Activated naive CD4-positive, alpha-beta T cell treated with anti-CD3 and anti-CD28 coated beads, Interleukin-2, amount 10 ng/mL, durations not matched to agents 7 days and 5 days (primary cell): Measurements from ENCODE around the gene VANGL2.

Experiments used
- CTCF ChIA-PET: fragments of 350-600 bp; sonication (Branson Sonifier 250); formaldehyde crosslinking; loops from one replicate; lab custom pipeline; 2021; ENCODE audit warnings: antibody characterized with exemption; lab: Charles Lee
- DNase-seq: peaks from one replicate; pipeline ENCODE4 v3.0.0-alpha.2; 2020
- H3K27ac Mint-ChIP-seq: one replicate; pipeline ENCODE4 v1.8.0; 2021; ENCODE audit warnings: mild to moderate bottlenecking, moderate library complexity, mixed read lengths
- H3K27me3 Mint-ChIP-seq: one replicate; pipeline ENCODE4 v1.8.0; 2021; ENCODE audit warnings: mild to moderate bottlenecking, mixed read lengths
- H3K36me3 Mint-ChIP-seq: one replicate; pipeline ENCODE4 v1.8.0; 2021; ENCODE audit warnings: mixed read lengths
- H3K4me1 Mint-ChIP-seq: one replicate; pipeline ENCODE4 v1.8.0; 2021; ENCODE audit warnings: mixed read lengths
- H3K4me3 Mint-ChIP-seq: one replicate; pipeline ENCODE4 v1.8.0; 2021; ENCODE audit warnings: mild to moderate bottlenecking, moderate library complexity, mixed read lengths
- H3K9me3 Mint-ChIP-seq: one replicate; pipeline ENCODE4 v1.8.0; 2021; ENCODE audit warnings: mixed read lengths

The VANGL2 gene

DNA sequence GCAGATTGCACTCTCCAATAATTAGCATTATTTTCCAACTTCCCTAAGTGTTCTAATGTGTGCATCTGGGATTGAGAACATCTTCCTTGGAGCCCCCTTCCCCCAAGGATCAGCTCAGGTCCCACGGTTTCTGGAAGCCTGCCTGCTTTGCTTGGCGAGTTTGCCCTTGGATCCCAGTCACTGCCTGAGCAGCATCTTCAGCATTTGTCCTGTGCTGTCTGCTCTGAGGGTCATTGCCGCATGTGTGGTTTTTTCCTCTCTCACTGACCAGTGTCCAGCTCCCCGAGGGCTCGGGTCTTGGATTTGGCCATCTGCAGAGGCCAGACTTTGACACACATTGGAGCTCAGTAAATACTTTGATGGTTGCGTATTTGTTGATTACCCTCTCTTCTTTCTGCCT lies 18.1 kb downstream of the VANGL2 start:
- H3K4me1 Mint-ChIP-seq, result no peaks in the 10 kb centered on the region

DNA sequence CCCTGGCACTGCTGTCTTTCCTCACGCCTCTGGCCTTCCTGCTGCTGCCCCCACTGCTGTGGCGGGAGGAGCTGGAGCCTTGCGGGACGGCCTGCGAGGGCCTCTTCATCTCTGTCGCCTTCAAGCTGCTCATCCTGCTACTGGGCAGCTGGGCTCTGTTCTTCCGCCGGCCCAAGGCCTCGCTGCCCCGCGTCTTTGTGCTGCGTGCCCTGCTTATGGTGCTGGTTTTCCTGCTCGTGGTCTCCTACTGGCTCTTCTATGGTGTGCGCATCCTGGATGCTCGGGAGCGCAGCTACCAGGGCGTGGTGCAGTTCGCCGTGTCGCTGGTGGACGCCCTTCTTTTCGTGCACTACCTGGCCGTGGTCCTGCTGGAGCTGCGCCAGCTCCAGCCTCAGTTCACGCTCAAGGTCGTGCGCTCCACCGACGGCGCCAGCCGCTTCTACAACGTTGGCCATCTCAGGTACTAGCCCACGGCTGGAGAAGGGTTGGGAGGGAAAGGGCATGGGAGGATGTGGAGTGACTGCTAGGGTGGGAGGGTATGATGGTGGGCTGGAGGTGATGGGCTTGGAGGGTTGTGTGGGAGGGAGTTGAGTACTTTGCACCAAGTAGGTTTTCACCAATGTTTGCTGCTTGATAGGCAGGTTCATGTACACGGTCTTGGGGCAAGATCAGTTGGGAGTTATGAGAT lies 18.9 kb downstream of the VANGL2 start:
- H3K27me3 Mint-ChIP-seq, result peaks cover 52% of the 10 kb centered on the region
- CTCF ChIA-PET, result no interaction called here
- no peak overlapping the region for H3K4me3 Mint-ChIP-seq
- no peaks in the 10 kb centered on the region for H3K36me3 Mint-ChIP-seq
- no peaks in the 10 kb centered on the region for H3K4me1 Mint-ChIP-seq
- H3K9me3 Mint-ChIP-seq, result no peaks in the 10 kb centered on the region
- no peak for DNase-seq
- H3K27ac Mint-ChIP-seq, result no peak overlapping the region

More for the DNA sequence above, 18.1 kb downstream of the VANGL2 start:
- peaks cover 58% of the 10 kb centered on the region for H3K27me3 Mint-ChIP-seq
- H3K9me3 Mint-ChIP-seq, result no peaks in the 10 kb centered on the region
- DNase-seq, result no peak
- CTCF ChIA-PET, result no interaction called here
- no peak overlapping the region for H3K4me3 Mint-ChIP-seq
- H3K36me3 Mint-ChIP-seq, result no peaks in the 10 kb centered on the region
- H3K27ac Mint-ChIP-seq, result no peak overlapping the region

DNA sequence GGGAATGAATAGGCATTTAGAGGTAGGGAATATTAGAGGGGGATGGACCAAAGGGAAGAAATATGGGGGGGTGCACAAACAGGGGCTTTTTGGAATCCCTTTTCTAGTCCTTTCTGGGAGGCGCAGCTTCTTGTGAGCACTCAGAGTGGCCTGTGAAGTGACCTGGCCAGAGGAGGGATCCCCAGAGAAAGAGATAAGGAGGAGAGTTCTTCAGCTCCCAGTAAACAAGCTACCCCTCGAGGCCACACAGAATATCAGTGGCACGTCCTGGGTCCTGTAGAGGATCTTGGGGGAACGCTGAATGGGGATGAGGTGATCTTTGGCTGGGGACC lies 19.4 kb downstream of the VANGL2 start:
- Mint-ChIP-seq H3K36me3 (no peaks in the 10 kb centered on the region), H3K4me1 (no peaks in the 10 kb centered on the region), H3K9me3 (no peaks in the 10 kb centered on the region), H3K27ac (no peak overlapping the region), H3K4me3 (no peak overlapping the region), H3K27me3 (peaks cover 53% of the 10 kb centered on the region)
- CTCF ChIA-PET, result no interaction called here
- DNase-seq, result no peak

DNA sequence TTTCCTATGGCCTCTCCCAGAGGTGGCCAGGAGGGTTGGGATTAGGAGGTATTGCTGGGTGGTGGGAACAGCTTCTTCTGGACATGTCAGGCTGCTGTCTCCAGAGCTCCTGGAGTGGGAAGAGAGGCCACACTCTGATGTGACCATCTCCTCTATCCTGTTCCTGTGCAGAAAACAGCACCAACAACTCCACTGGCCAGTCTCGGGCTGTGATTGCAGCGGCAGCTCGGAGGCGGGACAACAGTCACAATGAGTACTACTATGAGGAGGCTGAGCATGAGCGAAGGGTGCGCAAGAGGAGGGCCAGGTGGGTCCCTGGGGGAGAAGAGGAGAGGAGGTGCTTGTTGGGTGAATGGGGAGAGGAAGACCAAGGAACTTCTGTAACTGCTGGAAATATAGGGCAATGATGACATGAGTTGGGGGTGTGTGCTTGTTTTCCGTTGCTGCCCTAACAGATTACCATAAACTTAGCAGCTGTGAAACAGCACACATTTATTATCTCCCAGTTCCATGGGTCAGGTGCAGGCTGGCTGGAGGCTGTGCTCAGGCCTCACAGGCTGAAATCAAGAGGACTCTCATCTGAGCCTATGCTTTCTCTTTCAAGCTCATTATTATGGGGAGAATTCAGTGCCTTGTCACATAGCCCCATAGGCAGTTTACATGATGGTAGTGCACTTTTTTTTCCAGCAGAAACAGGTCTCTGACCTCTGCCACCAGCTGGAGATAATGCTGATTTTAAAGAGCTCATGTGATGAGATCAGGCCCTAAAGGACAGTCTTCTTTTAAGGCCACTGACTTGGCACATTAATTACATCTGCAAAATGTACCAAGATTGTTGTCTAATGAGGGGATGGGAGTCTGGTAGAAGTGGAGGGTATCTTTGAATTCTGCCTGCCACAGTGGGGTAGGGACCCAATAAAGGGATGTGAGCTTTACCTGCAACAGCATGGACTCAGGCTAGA lies 20.8 kb downstream of the VANGL2 start:
- no peaks in the 10 kb centered on the region for H3K36me3 Mint-ChIP-seq
- CTCF ChIA-PET, result interaction anchor here (1.7 kb wide), 1 partner anchor 188 kb away, joined by 4 read pairs; no protein-coding TSS in a partner anchor
- H3K9me3 Mint-ChIP-seq, result no peaks in the 10 kb centered on the region
- no peak overlapping the region for H3K4me3 Mint-ChIP-seq
- H3K27ac Mint-ChIP-seq, result no peak overlapping the region
- no peaks in the 10 kb centered on the region for H3K4me1 Mint-ChIP-seq
- H3K27me3 Mint-ChIP-seq, result peaks cover 50% of the 10 kb centered on the region
- DNase-seq, result no peak

DNA sequence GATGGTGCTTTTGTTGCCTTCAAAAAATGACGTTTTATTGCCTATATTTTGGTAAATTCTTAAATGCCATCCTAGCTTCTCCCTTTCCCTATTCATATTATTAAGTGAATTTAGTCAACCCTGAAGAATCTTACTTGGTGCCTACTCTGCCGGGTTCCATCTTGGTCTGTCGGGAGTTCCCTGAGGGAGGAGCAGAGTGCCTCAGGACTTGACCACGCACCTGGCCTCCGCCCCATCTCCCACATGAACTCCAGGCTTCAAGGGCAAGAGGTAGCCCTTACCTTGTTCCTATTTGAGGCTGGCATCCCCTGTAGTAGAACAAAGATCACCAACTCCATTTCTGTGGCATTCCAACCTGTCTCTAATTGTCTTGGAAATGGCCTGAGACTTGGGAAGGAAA lies 21.5 kb downstream of the VANGL2 start:
- H3K4me1 Mint-ChIP-seq, result peaks cover 2% of the 10 kb centered on the region
- no peak overlapping the region for H3K4me3 Mint-ChIP-seq
- no peak overlapping the region for H3K27ac Mint-ChIP-seq
- no peaks in the 10 kb centered on the region for H3K9me3 Mint-ChIP-seq
- H3K27me3 Mint-ChIP-seq, result peaks cover 42% of the 10 kb centered on the region
- H3K36me3 Mint-ChIP-seq, result no peaks in the 10 kb centered on the region
- CTCF ChIA-PET, result interaction anchor here (1.7 kb wide), 1 partner anchor 187 kb away, joined by 4 read pairs; no protein-coding TSS in a partner anchor
- DNase-seq, result no peak

DNA sequence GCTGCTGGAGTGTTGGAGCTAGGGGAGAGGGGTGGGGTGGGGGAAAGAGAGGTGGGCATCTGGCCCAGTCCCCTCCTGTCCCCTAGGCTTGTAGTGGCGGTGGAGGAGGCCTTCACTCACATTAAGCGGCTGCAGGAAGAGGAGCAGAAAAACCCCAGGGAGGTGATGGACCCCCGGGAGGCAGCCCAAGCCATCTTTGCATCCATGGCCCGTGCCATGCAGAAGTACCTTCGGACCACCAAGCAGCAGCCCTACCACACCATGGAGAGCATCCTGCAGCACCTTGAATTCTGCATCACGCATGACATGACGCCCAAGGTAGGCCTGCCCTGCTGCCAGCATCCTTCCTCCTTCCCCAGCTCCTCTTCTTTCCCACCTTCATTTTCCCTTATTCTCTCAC lies 23.6 kb downstream of the VANGL2 start:
- DNase-seq, result no peak
- Mint-ChIP-seq H3K27me3 (peaks cover 26% of the 10 kb centered on the region), H3K36me3 (no peaks in the 10 kb centered on the region), H3K4me1 (peaks cover 19% of the 10 kb centered on the region), H3K9me3 (no peaks in the 10 kb centered on the region), H3K27ac (no peak overlapping the region), H3K4me3 (no peak overlapping the region)
- CTCF ChIA-PET, result interaction anchor here (0.9 kb wide), 1 partner anchor 183 kb away, joined by 3 read pairs; no protein-coding TSS in a partner anchor

DNA sequence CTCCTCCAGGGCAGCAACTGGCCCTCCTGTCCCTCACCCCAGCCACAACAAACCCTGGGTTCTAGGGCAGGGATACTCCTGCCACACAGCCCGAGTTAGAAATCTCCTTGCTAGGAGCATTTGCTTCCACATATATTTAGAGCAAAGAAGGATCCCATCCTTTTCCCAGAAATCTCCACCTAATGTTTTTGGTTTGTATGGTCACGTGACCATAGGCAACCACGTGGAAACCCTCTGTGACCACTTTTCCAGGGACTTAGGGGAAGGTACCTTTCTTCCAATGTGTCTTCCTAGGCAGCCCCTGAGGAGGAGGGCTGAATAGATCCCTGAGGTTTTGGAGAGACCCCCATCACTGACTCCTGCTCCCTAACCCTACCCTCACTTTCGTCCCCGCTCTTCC lies 25.5 kb downstream of the VANGL2 start:
- DNase-seq, result no peak
- no peak overlapping the region for H3K4me3 Mint-ChIP-seq
- CTCF ChIA-PET, result interaction anchor here (1.6 kb wide), 1 partner anchor 183 kb away, joined by 4 read pairs; no protein-coding TSS in a partner anchor
- peaks cover 10% of the 10 kb centered on the region for H3K27me3 Mint-ChIP-seq
- H3K27ac Mint-ChIP-seq, result no peak overlapping the region
- H3K9me3 Mint-ChIP-seq, result no peaks in the 10 kb centered on the region
- H3K36me3 Mint-ChIP-seq, result no peaks in the 10 kb centered on the region
- peaks cover 37% of the 10 kb centered on the region for H3K4me1 Mint-ChIP-seq

DNA sequence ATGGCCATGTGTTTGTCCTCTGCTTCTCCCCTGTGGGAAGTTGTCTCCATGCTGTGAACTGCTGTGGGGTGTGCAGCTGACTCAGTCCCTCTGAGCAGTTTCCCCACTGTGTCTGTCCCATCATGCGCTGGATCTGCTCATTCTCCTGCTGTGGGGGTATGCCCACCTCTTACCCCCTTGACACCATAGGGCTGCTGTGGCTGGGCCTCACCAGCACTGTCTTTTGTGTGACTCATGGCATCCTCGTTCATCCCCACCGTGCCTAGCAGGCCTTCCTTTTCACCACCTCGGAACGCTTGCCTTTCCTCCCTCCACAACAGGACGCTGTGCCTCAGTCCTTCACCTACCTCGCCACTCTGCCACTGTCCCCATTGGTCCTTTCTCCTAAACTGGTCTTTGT lies 27.3 kb downstream of the VANGL2 start:
- no peaks in the 10 kb centered on the region for H3K9me3 Mint-ChIP-seq

DNA sequence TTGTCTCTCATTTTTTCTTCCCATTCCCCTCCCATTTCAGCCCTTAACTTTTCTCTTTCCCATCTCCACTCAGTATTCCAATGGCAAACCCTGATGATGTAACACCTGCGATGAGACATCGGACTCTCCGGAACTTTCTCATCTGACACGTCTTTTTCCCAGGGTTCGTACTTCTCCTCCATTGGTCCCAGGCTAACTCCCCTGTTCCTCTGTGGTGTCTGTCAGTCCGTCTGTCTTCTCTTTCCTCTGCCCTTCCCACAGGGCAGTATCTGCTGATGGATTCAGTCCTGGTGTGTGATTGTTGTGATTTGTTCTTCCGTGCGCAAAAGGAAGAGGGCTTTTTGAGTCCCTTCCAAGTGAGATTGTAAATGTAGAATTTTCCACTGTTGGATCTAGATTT lies 27.7 kb downstream of the VANGL2 start:
- H3K4me3 Mint-ChIP-seq, result no peak overlapping the region
- H3K27me3 Mint-ChIP-seq, result peaks cover 3% of the 10 kb centered on the region
- no peaks in the 10 kb centered on the region for H3K36me3 Mint-ChIP-seq
- DNase-seq, result no peak
- H3K27ac Mint-ChIP-seq, result peak overlapping the region; percentile 90
- CTCF ChIA-PET, result interaction anchor here (0.7 to 4.0 kb wide), 18 partner anchors 22 to 526 kb away, joined by 3 to 82 read pairs (median 3); partner anchors contain the start of gene SLAMF6
- H3K9me3 Mint-ChIP-seq, result no peaks in the 10 kb centered on the region
- peaks cover 57% of the 10 kb centered on the region for H3K4me1 Mint-ChIP-seq

More for the DNA sequence above, 27.3 kb downstream of the VANGL2 start:
- CTCF ChIA-PET, result interaction anchor here (4.0 kb wide), 1 partner anchor 179 kb away, joined by 82 read pairs; no protein-coding TSS in a partner anchor
- no peak for DNase-seq
- H3K27ac Mint-ChIP-seq, result peak overlapping the region; percentile 67
- peaks cover 53% of the 10 kb centered on the region for H3K4me1 Mint-ChIP-seq
- H3K27me3 Mint-ChIP-seq, result peaks cover 3% of the 10 kb centered on the region
- H3K36me3 Mint-ChIP-seq, result no peaks in the 10 kb centered on the region
- H3K4me3 Mint-ChIP-seq, result no peak overlapping the region

DNA sequence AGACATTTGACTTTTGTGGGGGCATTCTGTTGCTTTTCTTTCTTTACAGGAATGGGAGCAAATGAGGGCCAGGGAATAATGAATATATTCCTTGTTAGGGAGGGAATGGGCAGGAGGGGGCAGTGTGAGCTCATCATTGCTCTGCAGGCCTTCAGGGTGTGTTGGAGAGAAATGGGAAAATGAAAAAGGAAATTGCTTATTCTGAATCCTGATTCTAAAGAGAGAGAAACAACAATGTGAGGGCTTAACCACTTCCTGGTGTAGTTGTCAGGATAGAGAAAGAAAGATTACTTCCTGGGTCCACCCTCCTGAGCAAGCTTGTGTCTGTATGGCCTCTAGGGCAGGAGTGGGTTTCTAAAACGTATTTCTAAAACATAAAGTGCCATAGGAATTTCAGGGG lies 28.3 kb downstream of the VANGL2 start:
- Mint-ChIP-seq H3K27me3 (peaks cover 3% of the 10 kb centered on the region), H3K4me1 (peaks cover 61% of the 10 kb centered on the region), H3K27ac (peak overlapping the region; percentile 81), H3K9me3 (peaks cover 4% of the 10 kb centered on the region), H3K4me3 (no peak overlapping the region), H3K36me3 (peaks cover 3% of the 10 kb centered on the region)
- CTCF ChIA-PET, result interaction anchor here (0.6 to 4.0 kb wide), 27 partner anchors 21 to 525 kb away, joined by 3 to 82 read pairs (median 3); partner anchors contain the start of genes SLAMF1 and SLAMF6
- DNase-seq, result peak; percentile 53

DNA sequence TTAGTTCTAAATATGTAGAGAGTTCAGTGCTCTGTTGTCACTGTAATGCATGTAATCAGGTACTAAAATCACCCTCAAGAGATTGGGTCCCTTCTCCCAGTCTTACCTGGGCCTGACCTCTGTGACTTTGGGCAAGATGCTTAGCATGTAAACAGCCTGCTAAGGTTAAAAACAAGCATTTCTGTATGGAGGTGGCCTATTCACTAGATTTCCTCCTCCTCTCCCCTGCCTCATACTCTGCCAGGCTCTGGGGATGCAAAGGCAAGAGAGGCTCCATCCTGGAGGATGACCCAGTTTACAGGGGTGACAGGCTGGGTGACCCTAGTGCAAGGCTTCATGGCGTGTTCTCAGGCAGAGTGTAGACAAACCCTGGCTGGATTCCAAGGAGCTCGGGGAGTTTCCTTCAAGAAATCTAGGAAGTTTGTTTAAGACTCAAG lies 28.8 kb downstream of the VANGL2 start:
- CTCF ChIA-PET, result interaction anchor here (0.6 to 4.0 kb wide), 24 partner anchors 21 to 296 kb away, joined by 3 to 82 read pairs (median 3); partner anchors contain the start of gene SLAMF1
- Mint-ChIP-seq H3K4me1 (peaks cover 64% of the 10 kb centered on the region), H3K4me3 (peak overlapping the region; percentile 2), H3K36me3 (peaks cover 4% of the 10 kb centered on the region), H3K27me3 (peaks cover 3% of the 10 kb centered on the region), H3K27ac (peak overlapping the region; percentile 81), H3K9me3 (peaks cover 6% of the 10 kb centered on the region)
- DNase-seq, result no peak

DNA sequence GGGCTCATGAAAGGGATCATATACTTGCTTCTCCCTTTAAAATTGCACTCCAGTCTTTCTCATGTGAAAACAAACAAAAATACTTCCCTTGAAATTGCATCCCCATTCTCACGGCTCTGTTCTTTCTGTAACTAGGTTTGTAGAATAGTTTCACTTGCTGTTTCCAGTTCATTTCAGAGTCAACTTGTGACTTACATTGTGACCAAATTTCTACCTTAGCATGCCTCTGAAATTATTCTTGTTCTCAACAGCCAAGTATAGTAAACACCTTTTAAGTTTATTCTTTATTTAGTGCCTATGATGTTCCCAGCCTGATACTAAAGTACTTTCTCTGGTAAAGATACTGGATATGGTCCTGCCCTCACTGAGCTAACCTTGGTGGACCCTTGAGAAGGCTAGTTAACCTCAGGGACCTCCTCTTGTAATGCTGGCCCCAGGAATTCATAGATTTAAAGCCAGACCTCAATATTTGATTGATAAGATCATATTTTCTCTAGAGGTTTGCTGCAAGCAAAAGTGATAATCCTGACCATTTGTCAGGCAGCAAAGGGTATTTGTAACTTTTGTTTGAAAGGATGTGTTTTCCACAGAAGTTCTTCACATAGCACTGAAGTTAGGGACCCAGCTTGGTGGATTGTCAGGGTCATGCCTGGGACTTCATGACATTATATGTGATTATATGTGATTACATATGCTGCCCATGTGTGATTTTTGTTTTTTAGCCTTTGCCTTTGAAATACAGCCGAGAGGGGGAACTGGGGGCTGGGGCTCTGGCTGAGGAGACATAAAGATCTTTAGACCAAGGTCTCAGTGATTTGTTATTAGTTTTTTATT lies 29.6 kb downstream of the VANGL2 start:
- no peak for DNase-seq
- no peaks in the 10 kb centered on the region for H3K27me3 Mint-ChIP-seq
- H3K27ac Mint-ChIP-seq, result peak overlapping the region; percentile 81
- H3K36me3 Mint-ChIP-seq, result peaks cover 6% of the 10 kb centered on the region
- no peak overlapping the region for H3K4me3 Mint-ChIP-seq
- H3K4me1 Mint-ChIP-seq, result peaks cover 65% of the 10 kb centered on the region
- H3K9me3 Mint-ChIP-seq, result peaks cover 13% of the 10 kb centered on the region
- CTCF ChIA-PET, result interaction anchor here (0.9 to 4.0 kb wide), 11 partner anchors 22 to 246 kb away, joined by 3 to 82 read pairs (median 5); no protein-coding TSS in a partner anchor

DNA sequence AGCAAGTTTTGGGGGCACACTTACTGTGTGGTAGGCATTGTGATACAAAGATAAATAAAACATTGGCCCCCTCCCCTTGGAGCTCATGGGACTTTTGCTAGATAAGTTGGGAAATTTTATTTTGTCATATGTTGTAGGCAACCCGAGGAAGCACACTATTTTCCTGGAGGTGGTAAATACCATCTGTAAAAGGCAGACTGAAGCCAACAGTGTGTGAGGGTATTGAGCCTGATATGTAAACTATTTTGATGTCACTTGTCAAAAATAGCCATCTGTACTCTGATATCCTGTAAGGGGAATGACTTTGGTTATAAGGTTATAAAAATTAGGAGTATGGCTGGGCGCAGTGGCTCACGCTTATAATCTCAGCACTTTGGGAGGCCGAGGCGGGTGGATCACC lies 30.6 kb downstream of the VANGL2 start:
- CTCF ChIA-PET, result interaction anchor here (0.6 to 4.0 kb wide), 4 partner anchors 16 to 243 kb away, joined by 3 to 82 read pairs (median 4); no protein-coding TSS in a partner anchor
- H3K36me3 Mint-ChIP-seq, result peaks cover 8% of the 10 kb centered on the region
- peaks cover 19% of the 10 kb centered on the region for H3K9me3 Mint-ChIP-seq
- no peak overlapping the region for H3K4me3 Mint-ChIP-seq
- no peaks in the 10 kb centered on the region for H3K27me3 Mint-ChIP-seq
- H3K27ac Mint-ChIP-seq, result no peak overlapping the region
- peaks cover 65% of the 10 kb centered on the region for H3K4me1 Mint-ChIP-seq
- no peak for DNase-seq
